GM18861 (cell line): ENCODE measurements around the gene ANO6.

Source experiments
- ATAC-seq: cut with Tn5 transposase; IDR thresholded peaks from one replicate; pipeline ENCODE4 v1.9.1; 2021; ENCODE audit not compliant: unreplicated experiment

ANO6 gene

GRCh38 chr12:45342171-45342570, 126.3 kb downstream of the ANO6 start:
- no peak for ATAC-seq

- no peak for ATAC-seq
Measured at GRCh38 chr12:45342848-45343247, 127.0 kb downstream of the ANO6 start.

- ATAC-seq: no peak
Measured at GRCh38 chr12:45343269-45344051, 127.6 kb downstream of the ANO6 start.

- no peak for ATAC-seq
Measured at GRCh38 chr12:45348311-45348710, 132.4 kb downstream of the ANO6 start.

GRCh38 chr12:45348986-45349385, 133.1 kb downstream of the ANO6 start:
- ATAC-seq: no peak

- no peak for ATAC-seq
Measured at GRCh38 chr12:45349916-45350315, 134.0 kb downstream of the ANO6 start.

GRCh38 chr12:45350861-45351260, 135.0 kb downstream of the ANO6 start:
- no peak for ATAC-seq

- ATAC-seq: no peak
Measured at GRCh38 chr12:45351921-45352670, 136.2 kb downstream of the ANO6 start.

- ATAC-seq: no peak
Measured at GRCh38 chr12:45353944-45354343, 138.0 kb downstream of the ANO6 start.

- ATAC-seq: peak; percentile 98
Measured at GRCh38 chr12:45354399-45354798, 138.5 kb downstream of the ANO6 start.

GRCh38 chr12:45355730-45356129, 139.8 kb downstream of the ANO6 start:
- no peak for ATAC-seq

GRCh38 chr12:45356822-45357538, 141.1 kb downstream of the ANO6 start:
- no peak for ATAC-seq

GRCh38 chr12:45357539-45358417, 141.9 kb downstream of the ANO6 start:
- ATAC-seq: no peak

GRCh38 chr12:45362291-45362690, 146.4 kb downstream of the ANO6 start:
- no peak for ATAC-seq

GRCh38 chr12:45363903-45364302, 148.0 kb downstream of the ANO6 start:
- ATAC-seq: no peak

- no peak for ATAC-seq
Measured at GRCh38 chr12:45368841-45369489, 153.1 kb downstream of the ANO6 start.

GRCh38 chr12:45377815-45378214, 161.9 kb downstream of the ANO6 start:
- ATAC-seq: no peak

- no peak for ATAC-seq
Measured at GRCh38 chr12:45379261-45379660, 163.4 kb downstream of the ANO6 start.

- ATAC-seq: no peak
Measured at GRCh38 chr12:45381351-45381750, 165.5 kb downstream of the ANO6 start.

GRCh38 chr12:45388545-45388944, 172.7 kb downstream of the ANO6 start:
- no peak for ATAC-seq
